Endodermal cell (in vitro differentiated cells): ENCODE data around the gene SMYD3. TPM values are rescaled to one million over a fixed set of nuclear protein-coding genes. Genes with fewer than 3 reads are reported as not detected.

Experiments used
- DNase-seq: peaks from one replicate; pipeline ENCODE4 v3.0.0-alpha.2; 2017
- H3K27ac ChIP-seq: 2 replicates; pipeline ENCODE4 v1.5.1; 2013; ENCODE audit warnings: mild to moderate bottlenecking, low read depth, low read length, moderate library complexity
- H3K27me3 ChIP-seq: 2 replicates; pipeline ENCODE4 v1.6.1; 2013; ENCODE audit warnings: mild to moderate bottlenecking, low read length, moderate library complexity; ENCODE audit not compliant: insufficient read depth, control insufficient read depth, poor library complexity, severe bottlenecking
- H3K36me3 ChIP-seq: 2 replicates; pipeline ENCODE4 v1.7.0; 2013; ENCODE audit warnings: mild to moderate bottlenecking, low read length, moderate library complexity; ENCODE audit not compliant: control insufficient read depth, insufficient read depth
- H3K4me1 ChIP-seq: one replicate; pipeline ENCODE4 v1.7.0; 2013; ENCODE audit warnings: low read length; ENCODE audit not compliant: control insufficient read depth, insufficient read depth
- H3K4me3 ChIP-seq: 2 replicates; pipeline ENCODE4 v1.5.1; 2013; ENCODE audit warnings: mild to moderate bottlenecking, low read length, moderate library complexity
- H3K9ac ChIP-seq: 2 replicates; pipeline ENCODE4 v1.6.1; 2013; ENCODE audit warnings: mild to moderate bottlenecking, low read length, moderate library complexity; ENCODE audit not compliant: poor library complexity, severe bottlenecking; ENCODE audit errors: extremely low read depth
- H3K9me3 ChIP-seq: 2 replicates; pipeline ENCODE4 v1.6.1; 2013; ENCODE audit warnings: mild to moderate bottlenecking, low read length, moderate library complexity; ENCODE audit not compliant: control insufficient read depth
- H3K27ac Mint-ChIP-seq: 2 replicates; pipeline ENCODE4 v1.8.0; 2020; ENCODE audit warnings: mixed read lengths
- H3K27me3 Mint-ChIP-seq: 2 replicates; pipeline ENCODE4 v1.8.0; 2021; ENCODE audit warnings: mild to moderate bottlenecking, mixed read lengths; ENCODE audit not compliant: insufficient read depth
- H3K36me3 Mint-ChIP-seq: 2 replicates; pipeline ENCODE4 v1.8.0; 2020; ENCODE audit warnings: low read depth, mixed read lengths
- H3K4me1 Mint-ChIP-seq: 2 replicates; pipeline ENCODE4 v1.8.0; 2020; ENCODE audit warnings: mixed read lengths
- H3K4me3 Mint-ChIP-seq: 2 replicates; pipeline ENCODE4 v1.8.0; 2020; ENCODE audit warnings: mild to moderate bottlenecking, moderate library complexity, mixed read lengths
- H3K9me3 Mint-ChIP-seq: 2 replicates; pipeline ENCODE4 v1.8.0; 2020; ENCODE audit warnings: mild to moderate bottlenecking, mixed read lengths
- WGBS, 2 experiments: methylation state at CpG; one replicate each; pipeline versions ENCODE4 v1.1.5 to v1.1.7; 2013; ENCODE audit warnings: missing lambda C conversion rate in 2 of 2, mixed read lengths in 1 of 2; ENCODE audit not compliant: insufficient coverage in 1 of 2, insufficient read length in 1 of 2; 5-methylcytosine and 5-hydroxymethylcytosine counted together
- total RNA-seq, 2 donors: library from RNA; stranded (reverse); fragmentation: NEBNext Ultra II Directional in 1 of 2; extraction: Animal tissue kit (Norgen Biotek cat#: 25700) in 1 of 2; gene quantifications; 2 replicates in 1 of 2; 3 replicates in 1 of 2; pipeline ENCODE4 v1.2.1, GENCODE V29; 2021
- TF ChIP-seq, protein P1 (sequence below): fragments of 200-600 bp; sonication (generic); conservative IDR thresholded peaks from 2 replicates; pipeline ENCODE4 v1.5.0; 2021; ENCODE audit warnings: antibody characterized with exemption, mild to moderate bottlenecking

SMYD3 gene
- total RNA-seq, 2 donors from 2014 or later: 32.3 to 45.8 TPM

DNA sequence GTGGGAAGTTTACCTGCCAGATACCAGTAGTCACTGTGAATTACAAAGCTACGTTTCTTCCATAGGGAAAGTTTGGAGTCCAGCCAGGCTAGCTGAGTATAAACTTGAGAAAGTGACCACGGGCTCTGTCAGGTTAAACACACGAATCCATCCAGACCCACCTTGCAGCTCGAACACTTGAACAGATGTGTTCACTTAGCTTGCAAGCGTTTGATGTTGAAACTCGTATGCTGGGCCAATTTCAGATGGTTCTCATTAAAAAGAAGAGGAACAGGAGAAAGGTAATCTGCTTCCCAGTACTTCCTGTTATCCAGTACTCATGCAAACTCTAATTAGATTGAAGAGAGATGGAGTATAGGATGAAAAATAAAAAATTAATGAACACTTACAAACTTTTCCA is 636.4 kb downstream of the SMYD3 start:
- no peak overlapping the region for H3K4me3 ChIP-seq
- Mint-ChIP-seq H3K4me3 (no peak overlapping the region), H3K27me3 (no peaks in the 10 kb centered on the region), H3K36me3 (peaks cover 3% of the 10 kb centered on the region), H3K9me3 (peaks cover 3% of the 10 kb centered on the region), H3K27ac (no peak overlapping the region), H3K4me1 (peaks cover 7% of the 10 kb centered on the region)
- H3K36me3 ChIP-seq: no peaks in the 10 kb centered on the region
- TF ChIP-seq, protein P1, sequence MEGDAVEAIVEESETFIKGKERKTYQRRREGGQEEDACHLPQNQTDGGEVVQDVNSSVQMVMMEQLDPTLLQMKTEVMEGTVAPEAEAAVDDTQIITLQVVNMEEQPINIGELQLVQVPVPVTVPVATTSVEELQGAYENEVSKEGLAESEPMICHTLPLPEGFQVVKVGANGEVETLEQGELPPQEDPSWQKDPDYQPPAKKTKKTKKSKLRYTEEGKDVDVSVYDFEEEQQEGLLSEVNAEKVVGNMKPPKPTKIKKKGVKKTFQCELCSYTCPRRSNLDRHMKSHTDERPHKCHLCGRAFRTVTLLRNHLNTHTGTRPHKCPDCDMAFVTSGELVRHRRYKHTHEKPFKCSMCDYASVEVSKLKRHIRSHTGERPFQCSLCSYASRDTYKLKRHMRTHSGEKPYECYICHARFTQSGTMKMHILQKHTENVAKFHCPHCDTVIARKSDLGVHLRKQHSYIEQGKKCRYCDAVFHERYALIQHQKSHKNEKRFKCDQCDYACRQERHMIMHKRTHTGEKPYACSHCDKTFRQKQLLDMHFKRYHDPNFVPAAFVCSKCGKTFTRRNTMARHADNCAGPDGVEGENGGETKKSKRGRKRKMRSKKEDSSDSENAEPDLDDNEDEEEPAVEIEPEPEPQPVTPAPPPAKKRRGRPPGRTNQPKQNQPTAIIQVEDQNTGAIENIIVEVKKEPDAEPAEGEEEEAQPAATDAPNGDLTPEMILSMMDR: no peak
- H3K9ac ChIP-seq: no peak overlapping the region
- no peak for DNase-seq
- peaks cover 15% of the 10 kb centered on the region for H3K9me3 ChIP-seq
- H3K4me1 ChIP-seq: no peaks in the 10 kb centered on the region
- no peaks in the 10 kb centered on the region for H3K27me3 ChIP-seq
- H3K27ac ChIP-seq: no peak overlapping the region
- WGBS, 2 experiments: 98 to 99% methylated on average over 6 of the region's 6 CpGs

DNA sequence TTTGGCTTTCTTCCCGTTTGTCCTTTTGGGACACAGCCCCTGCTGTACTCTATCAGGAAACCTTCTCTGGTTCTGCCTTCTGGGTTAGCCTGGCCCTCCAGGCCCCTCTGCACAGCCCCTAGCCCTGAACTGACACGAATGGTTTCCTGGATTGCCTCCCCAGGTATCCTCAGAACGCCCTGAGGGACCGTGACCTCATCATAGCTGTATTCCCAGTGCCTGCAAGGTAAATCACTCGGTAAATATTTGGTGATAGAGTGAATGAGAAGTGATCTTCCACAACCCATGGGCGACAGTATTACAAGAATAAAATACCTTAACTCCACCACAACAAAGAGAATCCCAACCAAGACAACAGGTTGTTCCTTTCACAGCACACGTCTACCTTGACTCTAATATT is 637.2 kb downstream of the SMYD3 start:
- no peak overlapping the region for H3K4me3 Mint-ChIP-seq
- no peaks in the 10 kb centered on the region for H3K27me3 Mint-ChIP-seq
- 93 to 96% methylated on average over 6 to 7 of the region's 7 CpGs for WGBS, 2 experiments
- no peaks in the 10 kb centered on the region for H3K36me3 ChIP-seq
- H3K9ac ChIP-seq: no peak overlapping the region
- no peak for DNase-seq
- peaks cover 3% of the 10 kb centered on the region for H3K9me3 Mint-ChIP-seq
- no peak overlapping the region for H3K27ac ChIP-seq
- TF ChIP-seq, protein P1: no peak
- no peaks in the 10 kb centered on the region for H3K4me1 ChIP-seq
- H3K4me3 ChIP-seq: no peak overlapping the region
- no peak overlapping the region for H3K27ac Mint-ChIP-seq
- peaks cover 15% of the 10 kb centered on the region for H3K9me3 ChIP-seq
- peaks cover 3% of the 10 kb centered on the region for H3K36me3 Mint-ChIP-seq
- H3K4me1 Mint-ChIP-seq: peaks cover 7% of the 10 kb centered on the region
- H3K27me3 ChIP-seq: no peaks in the 10 kb centered on the region

DNA sequence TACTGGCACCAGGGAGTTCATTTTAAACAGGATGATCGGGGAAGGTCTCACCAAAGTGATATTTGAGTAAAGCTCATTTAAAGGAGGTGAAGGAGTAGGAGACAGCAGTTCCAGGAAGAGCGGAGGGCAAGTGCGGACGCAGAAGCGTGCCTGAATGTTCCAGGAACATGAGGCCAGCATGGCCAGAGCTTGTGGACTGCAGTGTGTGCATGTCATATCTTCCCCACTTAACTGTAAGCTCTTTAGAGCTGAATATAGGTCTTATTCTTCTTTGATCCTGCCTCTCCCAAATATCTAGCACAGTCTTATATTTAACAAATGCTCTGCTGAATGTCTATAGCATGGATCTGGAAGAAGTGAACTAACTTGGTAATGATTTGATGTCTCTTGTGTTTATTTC is 639.3 kb downstream of the SMYD3 start:
- H3K9me3 ChIP-seq: no peaks in the 10 kb centered on the region
- Mint-ChIP-seq H3K9me3 (no peaks in the 10 kb centered on the region), H3K27ac (no peak overlapping the region), H3K27me3 (no peaks in the 10 kb centered on the region), H3K36me3 (no peaks in the 10 kb centered on the region), H3K4me3 (no peak overlapping the region), H3K4me1 (peaks cover 7% of the 10 kb centered on the region)
- no peaks in the 10 kb centered on the region for H3K4me1 ChIP-seq
- no peak overlapping the region for H3K4me3 ChIP-seq
- no peaks in the 10 kb centered on the region for H3K36me3 ChIP-seq
- TF ChIP-seq, protein P1: no peak
- 55 to 61% methylated on average over 5 of the region's 5 CpGs for WGBS, 2 experiments
- H3K27ac ChIP-seq: no peak overlapping the region
- DNase-seq: no peak
- no peak overlapping the region for H3K9ac ChIP-seq
- H3K27me3 ChIP-seq: no peaks in the 10 kb centered on the region
